K562 (cell line): ENCODE measurements around the gene MDM1. TPM values are rescaled to one million over a fixed set of nuclear protein-coding genes. Genes with fewer than 3 reads are reported as not detected.
A peak's percentile ranks its signal among the peaks of the same experiment; 100 is the strongest.

Source experiments
- BCL6 ChIP-seq: fragments of 250-450 bp; sonication (Bioruptor Pico); IDR thresholded peaks from 2 replicates; pipeline ENCODE4 v1.4.0; 2020
- CBX8 ChIP-seq: fragments of 200-600 bp; sonication (generic); IDR thresholded peaks from 2 replicates; pipeline ENCODE4 v1.6.1; 2012; ENCODE audit warnings: borderline replicate concordance, mixed run types, low read depth, mild to moderate bottlenecking, moderate library complexity, mixed read lengths, low read length, control low read depth, inconsistent platforms; ENCODE audit not compliant: poor library complexity, severe bottlenecking; ENCODE audit errors: extremely low read depth
- EP300 ChIP-seq: IDR thresholded peaks from 2 replicates; pipeline ENCODE4 v1.6.1; 2012; ENCODE audit warnings: low read length, improper control_type of control experiment
- FOSL1 ChIP-seq: fragments of 200-800 bp; sonication (Bioruptor generic); conservative IDR thresholded peaks from 2 replicates; pipeline ENCODE4 v1.6.1; 2016; ENCODE audit warnings: missing genetic modification characterization, missing compliant biosample characterization
- FOXA3 ChIP-seq, 2 experiments: fragments of 450-650 bp in 1 of 2; sonication (generic) in 1 of 2; formaldehyde crosslinking; IDR thresholded peaks in 1 of 2; conservative IDR thresholded peaks in 1 of 2; 2 replicates each; pipeline versions ENCODE4 v1.4.0 to v1.8.0; 2020 to 2022; ENCODE audit warnings: mild to moderate bottlenecking in 2 of 2, missing genetic modification reagents in 1 of 2
- FOXK2 ChIP-seq, 2 experiments: fragments of 450-650 bp; IDR thresholded peaks in 1 of 2; conservative IDR thresholded peaks in 1 of 2; 2 replicates each; pipeline ENCODE4 v1.6.1; 2016; ENCODE audit warnings: low read depth in 2 of 2, mild to moderate bottlenecking in 1 of 2
- GABPB1 ChIP-seq: sonication (generic); formaldehyde crosslinking; IDR thresholded peaks from 2 replicates; pipeline ENCODE4 v1.8.0; 2022; ENCODE audit warnings: mild to moderate bottlenecking, missing genetic modification reagents
- HIVEP1 ChIP-seq: fragments of 250-450 bp; sonication (Bioruptor Pico); IDR thresholded peaks from 2 replicates; pipeline ENCODE4 v1.4.0; 2020; ENCODE audit warnings: mild to moderate bottlenecking
- ILK ChIP-seq: fragments of 450-650 bp; IDR thresholded peaks from 2 replicates; pipeline ENCODE4 v1.6.1; 2016; ENCODE audit warnings: missing genetic modification characterization, low read depth, mild to moderate bottlenecking, missing compliant biosample characterization, moderate library complexity, borderline replicate concordance
- KAT8 ChIP-seq: fragments of 450-650 bp; IDR thresholded peaks from 2 replicates; pipeline ENCODE4 v1.6.1; 2016; ENCODE audit warnings: low read depth, mild to moderate bottlenecking
- MECOM ChIP-seq: fragments of 250-450 bp; sonication (Bioruptor Pico); IDR thresholded peaks from 2 replicates; pipeline ENCODE4 v1.8.0; 2022; ENCODE audit warnings: inconsistent platforms
- NCOA4 ChIP-seq: fragments of 450-650 bp; IDR thresholded peaks from 2 replicates; pipeline ENCODE4 v1.6.1; 2018; ENCODE audit warnings: mild to moderate bottlenecking; ENCODE audit not compliant: partially characterized antibody
- OTX1 ChIP-seq: fragments of 450-650 bp; formaldehyde crosslinking; IDR thresholded peaks from 2 replicates; pipeline ENCODE4 v1.4.0; 2022; ENCODE audit warnings: mild to moderate bottlenecking
- PPARD ChIP-seq: fragments of 250-450 bp; sonication (Bioruptor Pico); IDR thresholded peaks from 2 replicates; pipeline ENCODE4 v1.8.0; 2022; ENCODE audit warnings: inconsistent platforms, mild to moderate bottlenecking, moderate library complexity
- PTRF ChIP-seq: fragments of 450-650 bp; IDR thresholded peaks from 2 replicates; pipeline ENCODE4 v1.6.1; 2016; ENCODE audit warnings: mild to moderate bottlenecking, missing genetic modification characterization, missing compliant biosample characterization
- SREBF2 ChIP-seq: sonication (generic); formaldehyde crosslinking; IDR thresholded peaks from 2 replicates; pipeline ENCODE4 v1.4.0; 2020; ENCODE audit warnings: mild to moderate bottlenecking, missing genetic modification reagents
- ZBTB17 ChIP-seq: fragments of 450-650 bp; formaldehyde crosslinking; IDR thresholded peaks from 2 replicates; pipeline ENCODE4 v1.4.0; 2020; ENCODE audit warnings: mild to moderate bottlenecking
- ZNF707 ChIP-seq: fragments of 250-450 bp; sonication (Bioruptor Pico); conservative IDR thresholded peaks from 2 replicates; pipeline ENCODE4 v1.8.0; 2022; ENCODE audit warnings: inconsistent platforms, mild to moderate bottlenecking, moderate library complexity
- polyA plus RNA-seq, 8 experiments: library from polyadenylated mRNA; depleted of rRNA in 4 of 8; stranded (reverse) in 5 of 8; unstranded in 3 of 8; fragments of >200 nt; fragmentation: Nextera tagmentation in 2 of 8; fragmentation: Illumina TruSeq in 1 of 8; extraction: Ambion mirVana in 2 of 8; extraction: Trizol in 1 of 8; gene quantifications; 2 replicates each; pipeline versions ENCODE4 v1.2.1 to v1.2.3, GENCODE V29; 2011 to 2014; ENCODE audit warnings: inconsistent platforms in 1 of 8, missing spikeins in 1 of 8
- total RNA-seq, 7 experiments: library from RNA; depleted of rRNA in 6 of 7; stranded (reverse); fragments of >200 nt in 6 of 7; fragmentation: Illumina TruSeq in 2 of 7; extraction: Trizol in 2 of 7; gene quantifications; 2 replicates each; pipeline versions ENCODE4 v1.2.1 to v1.2.3, GENCODE V29; 2011 to 2021; ENCODE audit warnings: low replicate concordance in 1 of 7
- TF ChIP-seq, protein P1 (sequence below): sonication (generic); formaldehyde crosslinking; IDR thresholded peaks from 2 replicates; pipeline ENCODE4 v1.8.0; 2022; ENCODE audit warnings: mild to moderate bottlenecking, low read depth, missing genetic modification reagents
- TF ChIP-seq, protein P2 (sequence below): fragments of 450-650 bp; formaldehyde crosslinking; IDR thresholded peaks from 2 replicates; pipeline ENCODE4 v1.4.0; 2020; ENCODE audit warnings: mild to moderate bottlenecking, moderate library complexity
- TF ChIP-seq, protein P3 (sequence below): fragments of 250-450 bp; sonication (Bioruptor Pico); IDR thresholded peaks from 2 replicates; pipeline ENCODE4 v1.8.0; 2022; ENCODE audit warnings: moderate library complexity, mild to moderate bottlenecking, inconsistent platforms
- TF ChIP-seq, protein P4 (sequence below): fragments of 250-450 bp; sonication (Bioruptor Pico); IDR thresholded peaks from 2 replicates; pipeline ENCODE4 v1.8.0; 2021; ENCODE audit warnings: moderate library complexity, mild to moderate bottlenecking, inconsistent platforms

Gene MDM1
- total and polyA plus RNA-seq, 9 of the 15 experiments (the other 6 are each of a cell fraction or from before 2014, with no cell fraction given), result 7.5 to 16.8 (median 13.1) TPM

DNA sequence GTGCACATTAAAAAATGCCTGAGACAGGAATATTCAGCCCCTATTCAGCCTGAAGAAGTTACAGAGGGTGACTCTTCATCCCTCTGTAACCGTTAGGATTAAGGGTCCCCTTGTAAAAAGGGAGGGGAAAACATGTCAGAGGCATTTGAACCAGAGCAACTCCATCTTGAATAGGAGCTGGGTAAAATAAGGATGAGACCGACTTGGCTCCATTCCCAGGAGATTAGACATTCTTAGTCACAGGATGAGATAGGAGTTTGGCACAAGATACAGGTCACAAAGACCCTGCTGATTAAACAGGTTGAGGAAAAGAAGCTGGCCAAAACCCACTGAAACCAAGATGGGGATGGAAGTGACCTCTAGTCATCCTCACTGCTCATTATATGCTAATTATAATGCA is 19.9 kb upstream of the MDM1 start (continued):
- 0 out of 2 replicates have a peak, but pooled peaks have one; percentile 43 for TF ChIP-seq ZNF707
- peak; percentile 97 for TF ChIP-seq PTRF (tag)
- TF ChIP-seq EP300, result no peak; the same call in 1 of the 2 replicates
- TF ChIP-seq KAT8, result no peak
- no peak for TF ChIP-seq NCOA4
- TF ChIP-seq, protein P1, sequence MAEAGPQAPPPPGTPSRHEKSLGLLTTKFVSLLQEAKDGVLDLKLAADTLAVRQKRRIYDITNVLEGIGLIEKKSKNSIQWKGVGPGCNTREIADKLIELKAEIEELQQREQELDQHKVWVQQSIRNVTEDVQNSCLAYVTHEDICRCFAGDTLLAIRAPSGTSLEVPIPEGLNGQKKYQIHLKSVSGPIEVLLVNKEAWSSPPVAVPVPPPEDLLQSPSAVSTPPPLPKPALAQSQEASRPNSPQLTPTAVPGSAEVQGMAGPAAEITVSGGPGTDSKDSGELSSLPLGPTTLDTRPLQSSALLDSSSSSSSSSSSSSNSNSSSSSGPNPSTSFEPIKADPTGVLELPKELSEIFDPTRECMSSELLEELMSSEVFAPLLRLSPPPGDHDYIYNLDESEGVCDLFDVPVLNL (CRISPR knock-in tag), result no peak
- TF ChIP-seq ILK (tag), result peak; percentile 78; the same call in 1 of the 2 replicates
- no peak for TF ChIP-seq GABPB1 (CRISPR knock-in tag)
- TF ChIP-seq ZBTB17 (CRISPR knock-in tag), result peak; percentile 93
- no peak for TF ChIP-seq SREBF2
- TF ChIP-seq FOXA3 (CRISPR knock-in tag; conservative IDR thresholded peaks at IDR 0.05 in 1 of 2, IDR thresholded peaks at IDR 0.05 in 1 of 2), result peak in 1 of 2 experiments; percentile 38; a peak in 1 of 4 replicates
- TF ChIP-seq, protein P2, sequence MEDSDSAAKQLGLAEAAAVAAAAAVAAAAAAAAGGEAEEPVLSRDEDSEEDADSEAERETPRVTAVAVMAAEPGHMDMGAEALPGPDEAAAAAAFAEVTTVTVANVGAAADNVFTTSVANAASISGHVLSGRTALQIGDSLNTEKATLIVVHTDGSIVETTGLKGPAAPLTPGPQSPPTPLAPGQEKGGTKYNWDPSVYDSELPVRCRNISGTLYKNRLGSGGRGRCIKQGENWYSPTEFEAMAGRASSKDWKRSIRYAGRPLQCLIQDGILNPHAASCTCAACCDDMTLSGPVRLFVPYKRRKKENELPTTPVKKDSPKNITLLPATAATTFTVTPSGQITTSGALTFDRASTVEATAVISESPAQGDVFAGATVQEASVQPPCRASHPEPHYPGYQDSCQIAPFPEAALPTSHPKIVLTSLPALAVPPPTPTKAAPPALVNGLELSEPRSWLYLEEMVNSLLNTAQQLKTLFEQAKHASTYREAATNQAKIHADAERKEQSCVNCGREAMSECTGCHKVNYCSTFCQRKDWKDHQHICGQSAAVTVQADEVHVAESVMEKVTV (CRISPR knock-in tag), result peak; percentile 69
- peak; percentile 67; the same call in 1 of the 2 replicates for TF ChIP-seq OTX1 (CRISPR knock-in tag)
- TF ChIP-seq BCL6, result peak; percentile 91
- peak; percentile 88 for TF ChIP-seq FOSL1
- TF ChIP-seq HIVEP1 (CRISPR knock-in tag), result peak; percentile 97
- no peak for TF ChIP-seq FOXK2 (conservative IDR thresholded peaks at IDR 0.05 in 1 of 2, IDR thresholded peaks at IDR 0.05 in 1 of 2; ENCODE audit: low read depth in 2 of 2)
- TF ChIP-seq, protein P3, sequence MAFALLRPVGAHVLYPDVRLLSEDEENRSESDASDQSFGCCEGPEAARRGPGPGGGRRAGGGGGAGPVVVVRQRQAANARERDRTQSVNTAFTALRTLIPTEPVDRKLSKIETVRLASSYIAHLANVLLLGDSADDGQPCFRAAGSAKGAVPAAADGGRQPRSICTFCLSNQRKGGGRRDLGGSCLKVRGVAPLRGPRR (CRISPR knock-in tag), result peak; percentile 94
- TF ChIP-seq CBX8, result no peak
- TF ChIP-seq PPARD, result peak; percentile 62; the same call in 1 of the 2 replicates
- TF ChIP-seq, protein P4, sequence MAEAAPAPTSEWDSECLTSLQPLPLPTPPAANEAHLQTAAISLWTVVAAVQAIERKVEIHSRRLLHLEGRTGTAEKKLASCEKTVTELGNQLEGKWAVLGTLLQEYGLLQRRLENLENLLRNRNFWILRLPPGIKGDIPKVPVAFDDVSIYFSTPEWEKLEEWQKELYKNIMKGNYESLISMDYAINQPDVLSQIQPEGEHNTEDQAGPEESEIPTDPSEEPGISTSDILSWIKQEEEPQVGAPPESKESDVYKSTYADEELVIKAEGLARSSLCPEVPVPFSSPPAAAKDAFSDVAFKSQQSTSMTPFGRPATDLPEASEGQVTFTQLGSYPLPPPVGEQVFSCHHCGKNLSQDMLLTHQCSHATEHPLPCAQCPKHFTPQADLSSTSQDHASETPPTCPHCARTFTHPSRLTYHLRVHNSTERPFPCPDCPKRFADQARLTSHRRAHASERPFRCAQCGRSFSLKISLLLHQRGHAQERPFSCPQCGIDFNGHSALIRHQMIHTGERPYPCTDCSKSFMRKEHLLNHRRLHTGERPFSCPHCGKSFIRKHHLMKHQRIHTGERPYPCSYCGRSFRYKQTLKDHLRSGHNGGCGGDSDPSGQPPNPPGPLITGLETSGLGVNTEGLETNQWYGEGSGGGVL (CRISPR knock-in tag), result peak; percentile 59; the same call in 1 of the 2 replicates
- peak; percentile 92 for TF ChIP-seq MECOM (CRISPR knock-in tag)
